HG02642 (cell line): Measurements from ENCODE around the gene TTC32.
A peak's percentile ranks its signal among the peaks of the same experiment; 100 is the strongest.
"Not testable (repeated sequence)": the region's sequence is repeated elsewhere in the genome, so short reads cannot be mapped to it uniquely, and the experiment has no call there.

Source experiments
- ATAC-seq: cut with Tn5 transposase; IDR thresholded peaks from one replicate; pipeline ENCODE4 v1.9.1; 2021; ENCODE audit warnings: mild to moderate bottlenecking; ENCODE audit not compliant: unreplicated experiment, poor library complexity

TTC32 gene

DNA sequence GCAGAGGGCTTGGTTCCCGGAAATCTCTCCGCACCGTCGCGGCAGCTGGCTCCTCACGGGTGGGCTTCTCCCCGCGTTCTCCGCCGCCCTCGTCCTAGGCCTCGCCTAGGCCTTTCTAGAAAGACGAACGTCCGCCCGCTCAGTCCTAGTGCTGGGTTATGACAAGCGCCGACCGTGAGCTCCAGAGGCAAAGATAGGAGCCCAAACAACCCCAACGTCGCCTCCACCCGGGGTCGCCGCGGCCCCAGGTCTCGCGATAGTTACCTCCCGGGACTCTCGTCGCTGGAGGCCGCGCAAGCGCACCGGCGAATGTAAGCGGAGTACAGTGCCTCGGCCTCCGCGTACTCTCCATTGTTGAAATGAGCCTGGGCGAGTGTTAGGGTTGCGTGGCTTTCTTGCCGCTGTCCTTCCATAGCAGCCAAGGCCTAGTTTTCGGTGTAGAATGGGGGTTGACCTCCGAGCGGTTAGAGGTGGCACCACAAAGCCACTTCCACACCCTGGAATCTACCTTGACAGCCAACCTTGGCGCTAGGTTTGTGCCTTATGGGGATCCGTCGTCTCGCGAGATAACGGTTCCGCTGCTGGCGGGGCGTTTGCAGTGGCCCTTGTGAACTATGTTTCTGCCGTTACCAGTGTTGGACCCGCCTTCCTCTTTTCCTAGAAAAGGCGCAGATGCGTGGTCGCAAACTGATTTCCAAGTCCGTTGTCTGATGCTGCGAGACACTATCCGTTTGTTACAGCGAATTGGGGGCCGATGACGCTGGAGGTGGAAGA lies at the start of gene TTC32:
TSS of gene TTC32 (minus strand) at position 542 of the 774 bp plus-strand sequence. CDS start at position 413, 129 bp downstream.
- ATAC-seq: peak; percentile 91

DNA sequence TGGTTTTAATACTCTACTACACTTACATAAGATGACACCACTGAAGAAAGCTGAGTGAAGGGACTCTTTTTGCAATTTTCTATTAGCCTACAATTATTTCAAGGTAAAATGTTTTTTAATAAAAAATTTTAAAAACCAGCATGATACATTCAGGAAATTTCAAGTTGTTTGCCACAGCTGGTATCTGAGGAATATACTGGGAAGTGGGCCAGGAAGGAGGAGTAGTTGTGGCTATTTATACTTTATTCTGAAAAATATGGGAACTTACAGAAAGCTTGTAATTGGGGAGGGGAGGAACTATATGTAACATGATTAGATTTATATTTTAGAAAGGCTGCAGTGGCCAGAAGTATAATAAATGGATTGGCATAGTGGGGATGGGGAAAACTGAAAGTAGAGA lies 47.3 kb upstream of the TTC32 start:
- no peak for ATAC-seq

- ATAC-seq: no peak
Observed at GRCh38 chr2:19947184-19947940, 45.6 kb upstream of the TTC32 start.

- ATAC-seq: no peak
Observed at GRCh38 chr2:19944205-19944845, 42.5 kb upstream of the TTC32 start.

GRCh38 chr2:19943189-19943588 lies 41.4 kb upstream of the TTC32 start:
- ATAC-seq: no peak

- no peak for ATAC-seq
Observed at GRCh38 chr2:19942199-19942598, 40.4 kb upstream of the TTC32 start.

GRCh38 chr2:19937004-19937403 lies 35.2 kb upstream of the TTC32 start:
- no peak for ATAC-seq

DNA sequence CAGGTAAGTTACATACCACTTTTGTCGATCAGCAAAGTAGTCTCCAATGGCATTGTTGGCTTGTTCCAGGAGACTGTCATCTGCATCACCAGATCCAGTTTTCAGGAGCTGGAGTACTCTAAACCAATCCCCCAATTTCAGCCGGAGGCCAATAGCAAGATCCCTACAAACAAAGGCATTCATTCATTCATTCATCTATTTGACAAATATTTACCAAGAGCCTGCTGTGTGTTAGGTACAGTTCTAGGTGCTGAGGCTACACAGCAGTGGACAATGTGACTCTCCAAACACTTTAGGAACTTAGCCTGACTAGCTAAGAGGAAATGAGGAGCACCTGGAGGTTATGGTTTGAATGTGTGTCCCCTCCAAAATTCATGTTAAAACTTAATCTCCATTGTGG lies 34.4 kb upstream of the TTC32 start:
- no peak for ATAC-seq

DNA sequence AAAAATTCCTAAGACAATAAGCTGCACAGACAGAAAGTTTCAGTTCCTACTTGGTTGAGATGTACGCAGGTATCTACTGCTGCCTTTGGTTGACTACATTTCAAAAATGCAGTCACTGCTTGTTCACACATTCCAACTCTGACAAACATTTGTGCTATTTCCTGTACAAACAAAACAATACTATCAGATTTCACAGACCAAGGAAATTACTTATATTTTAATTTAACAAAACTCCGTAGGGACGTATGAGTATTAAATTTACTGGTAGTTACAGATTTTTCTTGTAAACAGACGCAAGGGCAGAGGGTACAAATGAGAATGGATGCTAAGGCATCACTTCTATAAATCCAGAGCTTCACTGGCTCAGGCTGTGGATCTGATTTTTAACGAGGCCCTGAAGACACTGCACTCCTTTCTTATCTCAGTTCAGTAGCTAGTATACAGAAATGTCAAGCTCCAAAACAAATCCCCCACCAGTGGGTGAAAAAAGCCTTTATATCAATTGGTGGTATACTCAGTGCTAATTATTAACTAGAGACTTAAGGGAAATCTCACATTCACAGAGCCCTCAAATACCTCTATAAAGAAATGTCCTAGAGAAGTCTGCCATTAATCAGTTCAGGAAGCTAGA lies 31.7 kb upstream of the TTC32 start:
- ATAC-seq: no peak

DNA sequence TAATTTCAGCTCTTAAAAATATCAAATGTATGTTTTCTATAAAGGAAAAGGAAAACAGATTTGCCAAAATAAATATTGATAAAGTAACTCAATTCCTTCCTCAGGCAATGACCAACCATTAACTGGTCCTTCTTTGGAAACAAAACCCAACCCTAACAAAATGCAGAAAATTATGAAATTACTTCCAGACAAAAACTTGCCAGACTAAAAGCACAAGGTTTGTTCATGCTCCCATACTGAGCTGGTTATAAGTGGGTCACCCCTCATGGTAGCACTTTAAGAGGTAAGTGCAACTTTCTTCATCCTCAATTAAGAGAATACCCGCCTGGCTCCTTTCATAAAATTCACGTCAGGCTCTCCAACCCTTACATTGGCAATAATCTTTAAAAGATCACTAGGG lies 31.1 kb upstream of the TTC32 start:
- ATAC-seq: no peak

DNA sequence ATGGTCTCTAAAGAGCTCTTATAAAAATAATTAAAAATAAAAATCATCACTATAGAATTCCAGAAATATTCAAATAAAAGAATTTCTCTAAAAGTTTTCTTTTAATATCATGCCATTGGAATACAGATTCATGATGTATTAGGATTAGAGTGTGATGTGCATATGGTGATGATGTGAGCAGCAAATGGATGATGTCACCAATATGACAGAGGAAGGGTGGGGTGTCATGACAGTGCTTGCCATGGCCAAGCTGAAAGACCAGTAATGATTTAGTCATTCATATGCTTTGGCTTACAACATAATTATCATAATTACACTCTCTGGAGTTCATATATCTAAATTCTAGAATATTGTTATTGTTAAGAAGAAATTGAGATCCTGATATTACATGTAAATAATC lies 27.4 kb upstream of the TTC32 start:
- no peak for ATAC-seq

DNA sequence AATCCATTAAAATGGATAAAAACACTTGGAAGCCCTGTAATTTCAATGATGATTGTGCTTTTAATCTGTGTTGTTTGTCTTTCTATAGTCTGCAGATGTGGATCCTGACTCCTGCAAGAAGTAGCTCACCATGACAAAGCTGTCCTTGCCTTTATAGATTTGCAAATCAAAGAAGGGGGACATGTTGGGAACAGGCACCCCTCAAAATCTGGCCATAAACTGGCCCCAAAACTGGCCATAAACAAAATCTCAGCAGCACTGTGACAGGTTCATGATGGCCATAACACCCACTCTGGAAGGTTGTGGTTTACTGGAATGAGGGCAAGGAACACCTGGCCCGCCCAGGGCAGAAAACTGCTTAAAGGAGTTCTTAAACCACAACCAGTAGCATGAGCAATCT lies 26.0 kb upstream of the TTC32 start:
- ATAC-seq: not testable (repeated sequence)

DNA sequence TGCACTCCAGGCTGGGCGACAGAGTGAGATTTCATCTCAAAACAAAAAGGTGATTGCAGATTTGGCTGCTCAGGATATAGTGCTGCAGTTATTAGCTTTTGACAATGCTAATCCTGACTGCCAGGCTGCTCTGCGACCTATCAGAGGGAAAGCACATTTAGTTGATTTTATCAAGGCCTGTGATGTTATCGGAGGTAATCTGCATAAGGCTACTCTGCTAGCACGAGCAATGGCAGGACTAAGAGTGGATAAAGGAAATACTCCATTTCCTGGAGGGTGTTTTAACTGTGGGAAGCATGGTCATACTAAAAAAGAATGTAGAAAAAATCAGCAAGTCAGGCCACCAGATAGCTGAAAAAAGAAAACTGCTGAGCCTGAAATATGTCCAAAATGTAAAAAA lies 22.7 kb upstream of the TTC32 start:
- not testable (repeated sequence) for ATAC-seq

- ATAC-seq: not testable (repeated sequence)
Observed at GRCh38 chr2:19922188-19922587, 20.4 kb upstream of the TTC32 start.

DNA sequence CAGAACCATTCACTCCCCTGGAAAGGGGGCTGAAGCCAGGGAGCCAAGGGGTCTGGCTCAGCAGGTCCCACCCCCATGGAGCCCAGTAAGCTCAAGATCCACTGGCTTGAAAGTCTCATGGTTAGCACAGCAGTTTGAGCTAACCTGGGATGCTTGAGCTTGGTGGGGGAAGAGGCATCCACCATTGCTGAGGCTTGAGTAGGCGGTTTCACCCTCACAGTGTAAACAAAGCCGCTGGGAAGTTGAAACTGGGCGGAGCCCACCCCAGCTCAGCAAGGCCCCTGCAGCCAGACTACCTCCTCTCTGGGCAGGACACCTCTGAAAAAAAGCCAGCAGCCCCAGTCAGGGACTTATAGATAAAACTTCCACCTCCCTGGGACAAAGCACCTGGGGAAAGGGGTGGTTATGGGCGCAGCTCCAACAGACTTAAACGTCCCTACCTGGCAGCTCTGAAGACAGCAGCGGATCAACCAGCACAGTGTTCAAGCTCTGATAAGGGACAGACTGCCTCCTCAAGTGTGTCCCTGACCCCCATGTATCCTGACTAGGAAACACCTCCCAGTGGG lies 14.7 kb upstream of the TTC32 start:
- ATAC-seq: no peak

GRCh38 chr2:19914266-19914975 lies 12.6 kb upstream of the TTC32 start:
- no peak for ATAC-seq

- ATAC-seq: no peak
Observed at GRCh38 chr2:19911808-19912509, 10.2 kb upstream of the TTC32 start.

- ATAC-seq: peak; percentile 6
Observed at GRCh38 chr2:19902216-19902740, 495 bp upstream of the TTC32 start.

DNA sequence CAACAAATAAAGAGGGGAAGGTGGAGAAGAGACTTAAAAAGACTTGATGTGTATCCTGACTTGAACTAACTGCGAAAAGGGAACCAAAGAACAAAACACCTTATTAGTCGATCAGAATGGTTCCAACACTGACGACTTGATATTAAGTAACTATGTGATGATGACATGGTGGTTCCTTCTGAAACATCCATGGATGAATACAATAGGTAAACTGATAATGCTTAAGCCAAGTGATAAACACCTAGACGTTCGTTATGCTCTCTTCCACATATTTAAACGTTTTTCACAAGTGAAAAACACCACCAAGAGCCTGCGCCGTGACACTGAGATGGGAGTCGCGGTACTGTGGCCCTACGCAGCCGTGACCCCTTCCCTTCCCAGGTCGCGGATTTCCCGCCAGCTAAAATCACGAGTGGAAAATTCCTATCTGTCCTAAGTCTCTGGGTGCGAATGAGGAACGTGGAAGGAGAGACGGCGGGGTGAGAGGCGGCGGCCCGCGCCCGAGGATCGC lies 797 bp downstream of the TTC32 start:
- peak; percentile 18 for ATAC-seq
